GM23338 (cell line): ENCODE measurements around the gene CWC15. TPM values are rescaled to one million over a fixed set of nuclear protein-coding genes. Genes with fewer than 3 reads are reported as not detected.

Experiments used
- ATAC-seq: fragments of 200-7000 bp; cut with Tn5 transposase; 3 replicates; pipeline ENCODE4 v1.9.1; 2020
- DNase-seq: peaks from one replicate; pipeline ENCODE4 v3.0.0-alpha.2; 2015; ENCODE audit warnings: low spot score
- H2AFZ ChIP-seq: fragments of 200-600 bp; sonication (generic); 2 replicates; pipeline ENCODE4 v1.8.0; 2016; ENCODE audit warnings: antibody characterized with exemption, mild to moderate bottlenecking, moderate library complexity
- H3F3A ChIP-seq: fragments of 200-600 bp; sonication (generic); replicated peaks from 2 replicates; pipeline ENCODE4 v1.8.0; 2017; ENCODE audit warnings: antibody characterized with exemption, mixed run types, low read depth
- H3K27ac ChIP-seq: fragments of 200-600 bp; sonication (generic); 2 replicates; pipeline ENCODE4 v1.6.1; 2016; ENCODE audit warnings: low read depth
- H3K27me3 ChIP-seq: fragments of 200-600 bp; sonication (generic); 2 replicates; pipeline ENCODE4 v1.8.0; 2016; ENCODE audit warnings: mild to moderate bottlenecking, mixed run types, moderate library complexity; ENCODE audit not compliant: insufficient read depth
- H3K36me3 ChIP-seq: fragments of 200-600 bp; sonication (generic); 2 replicates; pipeline ENCODE4 v1.8.0; 2016; ENCODE audit warnings: mild to moderate bottlenecking; ENCODE audit not compliant: insufficient read depth
- H3K4me1 ChIP-seq: fragments of 200-600 bp; sonication (generic); 2 replicates; pipeline ENCODE4 v1.8.0; 2016; ENCODE audit warnings: mild to moderate bottlenecking, moderate library complexity; ENCODE audit not compliant: insufficient read depth
- H3K4me2 ChIP-seq: fragments of 200-600 bp; sonication (generic); 2 replicates; pipeline ENCODE4 v1.7.1; 2017; ENCODE audit warnings: mixed run types
- H3K4me3 ChIP-seq: fragments of 200-600 bp; sonication (generic); 2 replicates; pipeline ENCODE4 v1.6.1; 2016; ENCODE audit warnings: mixed run types
- H3K79me2 ChIP-seq: fragments of 200-600 bp; sonication (generic); replicated peaks from 2 replicates; pipeline ENCODE4 v1.8.0; 2017; ENCODE audit warnings: mild to moderate bottlenecking; ENCODE audit not compliant: insufficient read depth
- H3K9me2 ChIP-seq: fragments of 200-600 bp; sonication (generic); 2 replicates; pipeline ENCODE4 v1.8.0; 2017; ENCODE audit not compliant: insufficient read depth
- H4K20me1 ChIP-seq: fragments of 200-600 bp; sonication (generic); replicated peaks from 2 replicates; pipeline ENCODE4 v1.8.0; 2017; ENCODE audit warnings: mild to moderate bottlenecking; ENCODE audit not compliant: insufficient read depth
- H3K27ac Mint-ChIP-seq: 2 replicates; pipeline ENCODE4 v1.8.0; 2020; ENCODE audit warnings: inconsistent platforms, mild to moderate bottlenecking, moderate library complexity, mixed read lengths
- H3K27me3 Mint-ChIP-seq: 3 replicates; pipeline ENCODE4 v1.8.0; 2022; ENCODE audit warnings: low read depth, mild to moderate bottlenecking, moderate library complexity, mixed read lengths, inconsistent platforms; ENCODE audit not compliant: insufficient read depth, poor library complexity
- H3K36me3 Mint-ChIP-seq: 3 replicates; pipeline ENCODE4 v1.8.0; 2021; ENCODE audit warnings: low read depth, mild to moderate bottlenecking, inconsistent platforms, moderate library complexity, mixed read lengths
- H3K4me1 Mint-ChIP-seq: 3 replicates; pipeline ENCODE4 v1.8.0; 2020; ENCODE audit warnings: mild to moderate bottlenecking, inconsistent platforms, mixed read lengths
- H3K4me3 Mint-ChIP-seq: 3 replicates; pipeline ENCODE4 v1.8.0; 2021; ENCODE audit warnings: moderate library complexity, mild to moderate bottlenecking, inconsistent platforms, mixed read lengths
- H3K9me3 Mint-ChIP-seq: 3 replicates; pipeline ENCODE4 v1.8.0; 2020; ENCODE audit warnings: moderate library complexity, mild to moderate bottlenecking, inconsistent platforms, mixed read lengths
- CREB1 ChIP-seq: fragments of 250-450 bp; sonication (Bioruptor Pico); IDR thresholded peaks from 2 replicates; pipeline ENCODE4 v1.5.0; 2020; ENCODE audit warnings: low read depth, mild to moderate bottlenecking, moderate library complexity
- CTCF ChIP-seq, 2 experiments: fragments of 200-600 bp in 1 of 2; sonication (generic) in 1 of 2; conservative IDR thresholded peaks; 2 replicates each; pipeline versions ENCODE4 v1.5.1 to v1.6.1; 2016 to 2017; ENCODE audit warnings: antibody characterized with exemption in 2 of 2, low read depth in 2 of 2, mild to moderate bottlenecking in 2 of 2, moderate library complexity in 1 of 2
- ETS1 ChIP-seq: IDR thresholded peaks from 2 replicates; pipeline ENCODE4 v1.6.1; 2016; ENCODE audit warnings: antibody characterized with exemption
- EZH2 ChIP-seq: fragments of 200-600 bp; sonication (generic); IDR thresholded peaks from one replicate; pipeline ENCODE4 v1.8.0; 2017; ENCODE audit warnings: antibody characterized with exemption, mild to moderate bottlenecking, low read depth; ENCODE audit not compliant: unreplicated experiment
- EZH2phosphoT487 ChIP-seq: fragments of 200-600 bp; sonication (generic); IDR thresholded peaks from one replicate; pipeline ENCODE4 v1.8.1; 2018; ENCODE audit warnings: antibody characterized with exemption; ENCODE audit not compliant: unreplicated experiment
- JUNB ChIP-seq: IDR thresholded peaks from one replicate; pipeline ENCODE4 v1.6.1; 2016; ENCODE audit warnings: antibody characterized with exemption; ENCODE audit not compliant: unreplicated experiment
- NANOG ChIP-seq: IDR thresholded peaks from 2 replicates; pipeline ENCODE4 v1.6.1; 2016; ENCODE audit warnings: antibody characterized with exemption, borderline replicate concordance
- POLR2AphosphoS5 ChIP-seq: IDR thresholded peaks from 2 replicates; pipeline ENCODE4 v1.6.1; 2016; ENCODE audit warnings: antibody characterized with exemption, low read depth
- STAT1 ChIP-seq: IDR thresholded peaks from one replicate; pipeline ENCODE4 v1.6.1; 2016; ENCODE audit warnings: antibody characterized with exemption; ENCODE audit not compliant: unreplicated experiment
- ZNF114 ChIP-seq: fragments of 250-450 bp; sonication (Bioruptor Pico); IDR thresholded peaks from 2 replicates; pipeline ENCODE4 v1.5.0; 2020; ENCODE audit warnings: mild to moderate bottlenecking, moderate library complexity
- ZNF331 ChIP-seq: fragments of 250-450 bp; sonication (Bioruptor Pico); IDR thresholded peaks from 2 replicates; pipeline ENCODE4 v1.5.0; 2020; ENCODE audit warnings: low read depth, mild to moderate bottlenecking, moderate library complexity
- ZNF462 ChIP-seq: fragments of 250-450 bp; sonication (Bioruptor Pico); IDR thresholded peaks from 2 replicates; pipeline ENCODE4 v1.5.0; 2020; ENCODE audit warnings: mild to moderate bottlenecking, moderate library complexity
- polyA plus RNA-seq: library from polyadenylated mRNA; unstranded; fragments of >200 nt; fragmentation: Nextera tagmentation; extraction: Ambion mirVana; gene quantifications from 2 replicates; pipeline ENCODE4 v1.2.1, GENCODE V29; 2016
- total RNA-seq: library from RNA; depleted of rRNA; stranded (reverse); fragments of >200 nt; shearing (Covaris generic); gene quantifications from 2 replicates; pipeline ENCODE4 v1.2.3, GENCODE V29; 2014
- TF ChIP-seq, protein P1 (sequence below): IDR thresholded peaks from one replicate; pipeline ENCODE4 v1.6.1; 2018; ENCODE audit warnings: antibody characterized with exemption; ENCODE audit not compliant: unreplicated experiment

The CWC15 gene
- total and polyA plus RNA-seq, 2 experiments from 2014 or later, result 31.9 to 168 TPM

- H3K4me1 Mint-ChIP-seq, result 0 out of 3 replicates have a peak, but pooled peaks cover 2% of the 10 kb centered on the region
- no peak overlapping the region for H3K4me3 Mint-ChIP-seq
- H3K27ac Mint-ChIP-seq, result no peak overlapping the region
- no peak overlapping the region for H3K4me3 ChIP-seq
- H3K36me3 Mint-ChIP-seq, result no peaks in the 10 kb centered on the region; the same call in 2 of the 3 replicates
- H2AFZ ChIP-seq, result no peak overlapping the region
- no peaks in the 10 kb centered on the region; the same call in 1 of the 2 replicates for H4K20me1 ChIP-seq
- H3K9me2 ChIP-seq, result no peaks in the 10 kb centered on the region
- no peaks in the 10 kb centered on the region for H3K27me3 Mint-ChIP-seq
- no peaks in the 10 kb centered on the region; the same call in 2 of the 3 replicates for H3K9me3 Mint-ChIP-seq
- H3K4me2 ChIP-seq, result no peak overlapping the region
- H3K27me3 ChIP-seq, result no peaks in the 10 kb centered on the region
- H3K4me1 ChIP-seq, result no peaks in the 10 kb centered on the region
- no peak for DNase-seq
- H3K36me3 ChIP-seq, result no peaks in the 10 kb centered on the region
- ATAC-seq, result no peak
- no peaks in the 10 kb centered on the region for H3K79me2 ChIP-seq
- no peak overlapping the region for H3K27ac ChIP-seq
- TF ChIP-seq EZH2, result no peak
- no peak for TF ChIP-seq ZNF462 (CRISPR knock-in tag)
- no peak for TF ChIP-seq JUNB
- TF ChIP-seq POLR2AphosphoS5, result no peak
- TF ChIP-seq NANOG, result no peak
- TF ChIP-seq ZNF331 (CRISPR knock-in tag), result no peak
- TF ChIP-seq, protein P1, sequence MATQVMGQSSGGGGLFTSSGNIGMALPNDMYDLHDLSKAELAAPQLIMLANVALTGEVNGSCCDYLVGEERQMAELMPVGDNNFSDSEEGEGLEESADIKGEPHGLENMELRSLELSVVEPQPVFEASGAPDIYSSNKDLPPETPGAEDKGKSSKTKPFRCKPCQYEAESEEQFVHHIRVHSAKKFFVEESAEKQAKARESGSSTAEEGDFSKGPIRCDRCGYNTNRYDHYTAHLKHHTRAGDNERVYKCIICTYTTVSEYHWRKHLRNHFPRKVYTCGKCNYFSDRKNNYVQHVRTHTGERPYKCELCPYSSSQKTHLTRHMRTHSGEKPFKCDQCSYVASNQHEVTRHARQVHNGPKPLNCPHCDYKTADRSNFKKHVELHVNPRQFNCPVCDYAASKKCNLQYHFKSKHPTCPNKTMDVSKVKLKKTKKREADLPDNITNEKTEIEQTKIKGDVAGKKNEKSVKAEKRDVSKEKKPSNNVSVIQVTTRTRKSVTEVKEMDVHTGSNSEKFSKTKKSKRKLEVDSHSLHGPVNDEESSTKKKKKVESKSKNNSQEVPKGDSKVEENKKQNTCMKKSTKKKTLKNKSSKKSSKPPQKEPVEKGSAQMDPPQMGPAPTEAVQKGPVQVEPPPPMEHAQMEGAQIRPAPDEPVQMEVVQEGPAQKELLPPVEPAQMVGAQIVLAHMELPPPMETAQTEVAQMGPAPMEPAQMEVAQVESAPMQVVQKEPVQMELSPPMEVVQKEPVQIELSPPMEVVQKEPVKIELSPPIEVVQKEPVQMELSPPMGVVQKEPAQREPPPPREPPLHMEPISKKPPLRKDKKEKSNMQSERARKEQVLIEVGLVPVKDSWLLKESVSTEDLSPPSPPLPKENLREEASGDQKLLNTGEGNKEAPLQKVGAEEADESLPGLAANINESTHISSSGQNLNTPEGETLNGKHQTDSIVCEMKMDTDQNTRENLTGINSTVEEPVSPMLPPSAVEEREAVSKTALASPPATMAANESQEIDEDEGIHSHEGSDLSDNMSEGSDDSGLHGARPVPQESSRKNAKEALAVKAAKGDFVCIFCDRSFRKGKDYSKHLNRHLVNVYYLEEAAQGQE, result no peak
- TF ChIP-seq STAT1, result no peak
- TF ChIP-seq CTCF (conservative IDR thresholded peaks at IDR 0.05; ENCODE audit: low read depth in 2 of 2), result no peak
- TF ChIP-seq EZH2phosphoT487, result no peak
- no peak for TF ChIP-seq CREB1 (CRISPR knock-in tag)
- no peak for TF ChIP-seq ZNF114 (CRISPR knock-in tag)
- no peak for TF ChIP-seq ETS1
- H3F3A ChIP-seq, result no peaks in the 10 kb centered on the region
These were observed 15.4 kb upstream of the CWC15 start for GRCh38 chr11:94988748-94989147.
